Activated T-cell treated with anti-CD3 and anti-CD28 coated beads, Interleukin-2, amount 50 U/mL, for 24 hours (primary cell): Measurements from ENCODE around the gene CST4.
"Not testable (repeated sequence)": the region's sequence is repeated elsewhere in the genome, so short reads cannot be mapped to it uniquely, and the experiment has no call there.

Experiments used
- DNase-seq: peaks from one replicate; pipeline ENCODE4 v3.0.0-alpha.2; 2020
- H3K27ac Mint-ChIP-seq: 2 replicates; pipeline ENCODE4 v1.8.0; 2020; ENCODE audit warnings: mild to moderate bottlenecking, mixed read lengths
- H3K27me3 Mint-ChIP-seq: 2 replicates; pipeline ENCODE4 v1.8.0; 2020; ENCODE audit warnings: mixed read lengths
- H3K36me3 Mint-ChIP-seq: 2 replicates; pipeline ENCODE4 v1.8.0; 2020; ENCODE audit warnings: low read depth, mixed read lengths
- H3K4me1 Mint-ChIP-seq: 2 replicates; pipeline ENCODE4 v1.8.0; 2020; ENCODE audit warnings: low read depth, mixed read lengths
- H3K4me3 Mint-ChIP-seq: 2 replicates; pipeline ENCODE4 v1.8.0; 2020; ENCODE audit warnings: mild to moderate bottlenecking, moderate library complexity, mixed read lengths
- H3K9me3 Mint-ChIP-seq: 2 replicates; pipeline ENCODE4 v1.8.0; 2020; ENCODE audit warnings: mixed read lengths

CST4 gene

DNA sequence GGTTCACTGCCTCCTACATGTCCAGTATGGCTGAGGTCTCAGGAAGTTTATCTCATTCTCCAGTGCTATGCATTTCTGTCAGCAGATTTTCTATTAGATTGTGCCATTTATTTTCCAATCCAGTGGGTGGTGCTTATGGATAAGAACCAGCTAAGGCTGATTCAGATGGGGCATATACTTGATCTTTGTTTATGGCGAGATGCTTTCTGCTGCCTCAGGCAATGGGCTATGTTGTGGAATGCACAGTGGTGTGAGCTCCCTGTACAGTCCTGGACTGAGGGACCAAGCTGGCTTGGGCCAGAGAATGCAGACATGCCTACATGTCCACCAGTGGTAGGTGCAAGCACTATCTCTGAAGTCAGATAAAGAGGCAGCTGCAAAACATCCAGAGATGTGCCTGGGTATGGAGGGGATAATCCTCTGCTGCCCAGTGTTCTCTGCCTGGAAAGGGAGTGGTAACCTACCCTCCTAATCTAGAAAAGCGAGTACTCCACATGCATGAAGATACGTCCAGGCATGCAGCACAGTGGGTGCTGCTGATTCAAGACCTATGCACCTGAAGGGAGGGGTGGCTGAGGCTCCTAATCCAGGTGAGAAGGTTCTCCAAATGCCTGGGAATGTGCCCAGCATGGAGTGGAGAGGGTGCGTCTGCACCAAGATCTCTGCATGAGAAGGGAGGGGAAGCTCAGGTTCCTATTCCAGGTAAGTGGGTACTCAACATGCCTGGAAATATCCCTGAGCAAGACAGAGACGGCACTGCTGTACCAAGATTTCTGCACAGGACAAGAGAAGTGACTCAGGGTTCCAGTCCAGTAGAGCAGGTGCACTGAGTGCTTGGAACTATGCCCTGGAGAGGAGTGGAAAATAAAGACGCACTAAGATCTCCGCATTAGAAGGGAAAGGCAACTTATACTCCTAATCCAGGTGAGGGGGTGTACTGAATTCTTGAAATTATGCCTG is 9.4 kb downstream of the CST4 start:
- H3K4me3 Mint-ChIP-seq, result no peak overlapping the region
- no peaks in the 10 kb centered on the region for H3K36me3 Mint-ChIP-seq
- H3K27ac Mint-ChIP-seq, result no peak overlapping the region
- H3K4me1 Mint-ChIP-seq, result no peaks in the 10 kb centered on the region
- H3K9me3 Mint-ChIP-seq, result no peaks in the 10 kb centered on the region
- H3K27me3 Mint-ChIP-seq, result peaks cover 23% of the 10 kb centered on the region
- no peak for DNase-seq

DNA sequence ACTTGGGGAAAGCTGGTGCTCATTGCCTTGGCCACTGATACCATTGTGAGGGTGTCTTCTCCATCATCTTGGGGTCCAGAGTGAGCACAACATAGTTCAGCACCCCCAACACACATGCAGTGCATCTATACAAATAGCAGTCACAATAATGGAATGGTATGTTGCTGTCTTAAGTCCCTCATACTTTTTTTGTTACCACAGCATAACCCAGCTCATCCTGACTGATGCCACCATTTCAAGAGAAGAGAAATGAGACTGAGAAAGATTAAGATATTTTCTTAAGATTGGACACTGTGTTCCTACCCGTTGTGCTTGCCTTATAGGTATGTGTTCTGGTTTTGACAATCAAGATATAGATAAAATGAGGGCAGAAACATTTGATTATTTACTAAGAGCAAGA is 15.6 kb downstream of the CST4 start:
- no peak overlapping the region for H3K27ac Mint-ChIP-seq
- no peak overlapping the region for H3K4me3 Mint-ChIP-seq
- no peaks in the 10 kb centered on the region for H3K36me3 Mint-ChIP-seq
- no peaks in the 10 kb centered on the region for H3K9me3 Mint-ChIP-seq
- H3K27me3 Mint-ChIP-seq, result no peaks in the 10 kb centered on the region
- H3K4me1 Mint-ChIP-seq, result no peaks in the 10 kb centered on the region
- no peak for DNase-seq

DNA sequence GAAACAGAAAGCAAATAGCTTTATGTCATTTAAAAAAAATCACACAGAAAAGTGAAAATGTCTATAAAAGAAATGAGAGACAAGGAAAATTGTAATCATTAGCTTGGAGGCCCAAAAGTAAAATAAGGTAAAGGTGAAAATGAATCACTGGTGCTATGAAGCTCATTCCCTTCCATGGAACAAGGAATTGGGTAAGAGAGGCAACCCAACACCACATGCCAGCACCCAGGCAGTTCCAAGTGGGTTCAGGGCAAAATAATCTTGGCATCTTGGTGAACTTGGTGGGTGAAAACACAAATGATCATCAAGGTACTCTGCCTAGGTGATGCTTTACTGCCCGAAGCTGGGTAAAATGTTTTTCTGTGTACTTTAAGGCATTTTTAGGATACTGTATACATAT is 16.7 kb downstream of the CST4 start:
- no peak overlapping the region for H3K27ac Mint-ChIP-seq
- no peaks in the 10 kb centered on the region for H3K9me3 Mint-ChIP-seq
- no peak for DNase-seq
- no peak overlapping the region for H3K4me3 Mint-ChIP-seq
- H3K4me1 Mint-ChIP-seq, result no peaks in the 10 kb centered on the region
- no peaks in the 10 kb centered on the region for H3K36me3 Mint-ChIP-seq
- no peaks in the 10 kb centered on the region for H3K27me3 Mint-ChIP-seq

DNA sequence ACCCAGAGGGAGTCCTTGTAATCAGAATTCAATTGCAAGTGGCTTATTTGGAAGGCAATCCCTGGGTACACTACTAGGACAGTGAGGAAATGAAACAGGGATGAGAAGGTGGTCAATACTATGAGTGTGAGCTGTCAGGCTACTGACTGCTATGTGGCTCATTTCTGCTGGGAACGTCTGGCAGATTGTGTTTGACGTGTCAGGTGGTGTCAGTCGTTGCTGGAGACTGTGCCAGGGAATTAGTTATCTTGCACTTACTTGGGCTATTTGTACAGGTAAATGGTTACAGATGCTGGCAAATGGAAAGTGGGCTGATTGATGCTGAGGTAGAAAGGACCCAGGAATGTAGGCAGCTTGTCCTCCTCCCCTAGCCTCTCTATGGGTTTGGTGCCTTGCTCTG is 17.4 kb downstream of the CST4 start:
- no peak for DNase-seq
- no peaks in the 10 kb centered on the region for H3K4me1 Mint-ChIP-seq
- no peak overlapping the region for H3K4me3 Mint-ChIP-seq
- H3K27me3 Mint-ChIP-seq, result no peaks in the 10 kb centered on the region
- no peaks in the 10 kb centered on the region for H3K36me3 Mint-ChIP-seq
- no peak overlapping the region for H3K27ac Mint-ChIP-seq
- H3K9me3 Mint-ChIP-seq, result no peaks in the 10 kb centered on the region

DNA sequence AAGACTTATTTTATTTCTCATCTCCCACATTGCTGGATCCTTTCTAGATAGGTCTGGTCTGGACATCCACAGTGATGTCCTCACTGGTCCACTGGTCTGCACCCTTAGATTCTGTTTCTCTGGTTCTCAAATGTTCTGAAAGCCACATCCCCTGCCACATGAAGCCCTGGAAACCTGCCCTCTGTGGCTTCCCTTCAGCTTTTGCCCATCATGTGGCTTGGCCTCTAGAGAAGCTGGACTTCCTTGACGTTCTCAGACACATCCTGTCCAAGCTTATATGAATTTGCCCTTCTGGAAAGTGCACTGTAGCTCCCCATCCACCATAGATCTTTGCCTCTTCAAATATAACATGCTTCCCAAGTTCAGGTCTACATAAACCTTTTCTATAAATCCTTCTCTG is 18.5 kb downstream of the CST4 start:
- Mint-ChIP-seq H3K27ac (no peak overlapping the region), H3K27me3 (no peaks in the 10 kb centered on the region), H3K36me3 (no peaks in the 10 kb centered on the region), H3K4me1 (no peaks in the 10 kb centered on the region), H3K9me3 (no peaks in the 10 kb centered on the region), H3K4me3 (no peak overlapping the region)
- DNase-seq, result no peak

DNA sequence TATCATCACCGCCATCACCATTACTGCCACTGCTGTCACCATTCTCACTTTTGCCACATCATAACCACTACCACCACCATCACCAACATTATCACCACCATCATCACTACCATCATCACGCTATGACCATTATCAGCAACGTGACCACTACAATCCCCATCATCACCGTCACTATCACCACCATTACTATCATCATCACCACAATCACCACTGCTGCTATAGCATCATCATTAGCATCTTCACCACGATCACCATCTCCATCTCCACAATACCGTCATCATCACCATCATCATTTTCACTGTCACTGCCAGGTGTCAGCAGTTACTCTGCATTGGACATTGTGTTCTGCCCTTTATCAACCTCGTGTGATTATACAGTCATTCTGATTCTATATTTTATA is 19.0 kb downstream of the CST4 start:
- Mint-ChIP-seq H3K9me3 (no peaks in the 10 kb centered on the region), H3K27me3 (no peaks in the 10 kb centered on the region), H3K4me3 (no peak overlapping the region), H3K4me1 (no peaks in the 10 kb centered on the region), H3K36me3 (no peaks in the 10 kb centered on the region), H3K27ac (no peak overlapping the region)
- DNase-seq, result no peak

DNA sequence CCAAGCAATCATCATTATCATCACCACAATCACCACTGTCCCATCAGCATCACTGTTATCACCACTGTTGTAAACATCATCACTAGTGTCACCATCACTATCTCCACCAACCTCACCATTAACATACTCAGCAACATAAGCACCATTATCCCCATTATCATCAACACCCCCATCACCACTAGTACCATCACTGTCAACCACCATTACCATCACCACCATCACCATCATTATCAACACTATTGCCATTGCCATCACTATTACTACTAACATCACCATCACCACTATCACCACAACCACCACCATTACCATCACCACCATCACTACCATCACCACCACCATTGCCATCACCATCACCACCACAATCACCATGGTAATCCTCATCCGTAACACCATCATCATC is 19.5 kb downstream of the CST4 start:
- Mint-ChIP-seq H3K9me3 (no peaks in the 10 kb centered on the region), H3K4me3 (no peak overlapping the region), H3K27me3 (no peaks in the 10 kb centered on the region), H3K4me1 (no peaks in the 10 kb centered on the region), H3K27ac (no peak overlapping the region), H3K36me3 (no peaks in the 10 kb centered on the region)
- DNase-seq, result no peak

DNA sequence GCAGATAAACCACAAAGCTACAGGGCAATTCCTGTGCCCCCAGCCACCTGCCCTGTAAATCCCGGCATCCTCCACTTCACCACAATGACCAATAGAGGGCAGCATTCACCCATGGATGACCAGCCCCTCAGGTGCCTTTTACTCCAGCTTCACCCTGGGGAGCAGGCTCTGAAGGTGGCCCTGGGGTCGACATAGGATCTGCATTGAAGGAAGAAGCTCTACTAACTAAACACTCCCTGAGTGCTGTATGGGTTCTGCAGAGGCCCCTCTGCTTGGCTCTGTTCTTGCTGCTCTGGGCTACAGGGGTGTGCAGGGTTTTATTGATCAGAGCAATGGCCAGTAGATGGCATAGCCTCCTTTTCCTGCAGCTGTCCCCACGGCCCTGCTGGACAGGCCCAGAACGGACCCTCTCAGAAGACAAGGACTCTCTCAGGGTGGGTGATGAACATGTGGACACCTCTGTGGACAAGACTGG is 20.3 kb downstream of the CST4 start:
- no peak overlapping the region for H3K4me3 Mint-ChIP-seq
- peak; percentile 44 for DNase-seq
- no peak overlapping the region for H3K27ac Mint-ChIP-seq
- no peaks in the 10 kb centered on the region for H3K27me3 Mint-ChIP-seq
- no peaks in the 10 kb centered on the region for H3K4me1 Mint-ChIP-seq
- no peaks in the 10 kb centered on the region for H3K9me3 Mint-ChIP-seq
- H3K36me3 Mint-ChIP-seq, result no peaks in the 10 kb centered on the region

DNA sequence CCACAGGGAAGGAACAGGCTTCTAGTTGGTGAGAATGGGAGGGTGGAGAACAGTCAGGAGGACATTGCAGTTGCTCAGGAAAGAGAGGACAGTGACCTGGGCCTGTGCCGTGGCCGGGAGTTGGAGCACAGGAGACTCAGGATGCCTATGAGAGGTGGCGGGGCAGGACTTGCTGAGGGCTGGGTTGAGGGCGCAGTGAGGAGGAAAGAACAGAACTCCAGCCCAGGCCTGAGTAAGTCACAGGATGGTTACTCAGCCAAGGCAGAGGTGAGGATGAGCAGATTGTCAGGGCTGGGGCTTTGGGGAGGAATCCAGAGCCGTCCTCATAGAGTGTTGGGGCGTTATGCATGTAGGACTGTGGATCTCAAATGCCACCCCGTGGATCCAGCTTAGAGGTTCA is 21.2 kb downstream of the CST4 start:
- H3K36me3 Mint-ChIP-seq, result no peaks in the 10 kb centered on the region
- no peaks in the 10 kb centered on the region for H3K4me1 Mint-ChIP-seq
- no peak overlapping the region for H3K27ac Mint-ChIP-seq
- no peak for DNase-seq
- H3K4me3 Mint-ChIP-seq, result no peak overlapping the region
- H3K9me3 Mint-ChIP-seq, result no peaks in the 10 kb centered on the region
- H3K27me3 Mint-ChIP-seq, result no peaks in the 10 kb centered on the region

DNA sequence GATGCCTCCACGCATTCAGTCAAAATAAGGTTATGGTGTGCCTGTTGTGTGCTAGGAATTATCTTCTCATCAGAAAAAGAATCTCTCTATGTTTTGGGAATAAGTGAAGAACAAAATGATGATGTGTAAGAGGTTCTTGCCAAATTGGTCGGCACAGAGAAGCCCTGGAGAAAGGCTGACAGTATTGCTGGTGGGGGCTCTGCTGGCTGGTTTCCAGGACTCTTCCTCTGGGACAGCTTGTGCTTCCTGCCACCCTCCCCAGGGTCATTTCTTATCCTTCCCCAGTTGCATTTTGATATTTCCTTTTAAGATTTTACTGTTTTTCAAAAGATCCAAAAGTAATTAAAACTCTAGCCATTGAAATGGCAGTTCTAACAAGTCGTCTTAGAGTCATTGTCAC is 22.1 kb downstream of the CST4 start:
- H3K4me1 Mint-ChIP-seq, result no peaks in the 10 kb centered on the region
- no peaks in the 10 kb centered on the region for H3K27me3 Mint-ChIP-seq
- no peaks in the 10 kb centered on the region for H3K9me3 Mint-ChIP-seq
- H3K27ac Mint-ChIP-seq, result no peak overlapping the region
- no peak overlapping the region for H3K4me3 Mint-ChIP-seq
- H3K36me3 Mint-ChIP-seq, result no peaks in the 10 kb centered on the region
- DNase-seq, result no peak

DNA sequence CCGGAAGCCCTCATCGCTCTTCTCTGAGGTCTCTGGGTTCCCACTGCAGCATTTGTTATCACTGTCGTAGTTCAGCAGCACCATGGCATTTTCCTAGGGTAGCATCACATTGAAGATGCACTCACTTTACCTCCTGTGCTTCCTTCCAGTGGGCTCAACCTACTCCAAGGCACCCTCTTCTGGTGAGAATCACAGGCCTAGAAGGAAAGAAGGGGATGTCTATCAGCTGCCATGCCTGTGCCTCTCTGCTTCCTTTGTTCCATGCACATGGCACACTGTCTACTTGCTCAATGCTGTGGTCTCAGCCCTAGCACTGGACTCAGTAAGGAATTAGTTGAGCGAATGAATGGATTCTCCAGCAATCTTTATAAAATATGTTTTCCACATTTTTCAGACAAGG is 22.6 kb downstream of the CST4 start:
- Mint-ChIP-seq H3K36me3 (no peaks in the 10 kb centered on the region), H3K27ac (no peak overlapping the region), H3K4me1 (no peaks in the 10 kb centered on the region), H3K4me3 (no peak overlapping the region), H3K9me3 (no peaks in the 10 kb centered on the region), H3K27me3 (no peaks in the 10 kb centered on the region)
- no peak for DNase-seq

DNA sequence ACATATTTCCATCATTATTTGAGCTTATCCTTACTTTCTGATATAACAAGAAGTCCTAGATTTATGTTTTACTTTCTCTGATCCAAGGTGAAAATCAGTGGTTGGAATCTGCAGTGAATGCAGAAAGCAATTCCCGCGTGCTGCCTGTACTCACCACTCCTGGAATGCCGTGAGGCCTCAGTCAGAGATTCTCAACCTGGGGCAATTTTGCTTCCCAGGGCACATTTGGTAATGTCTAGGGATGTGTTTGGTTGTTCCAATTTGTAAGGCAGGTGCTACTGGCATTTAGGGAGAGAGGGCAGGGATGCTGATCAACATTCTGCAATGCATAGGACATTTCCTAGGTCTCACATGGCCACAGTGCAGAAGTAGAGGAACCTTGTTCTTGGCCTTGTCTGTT is 23.9 kb downstream of the CST4 start:
- H3K27ac Mint-ChIP-seq, result no peak overlapping the region
- no peaks in the 10 kb centered on the region for H3K36me3 Mint-ChIP-seq
- DNase-seq, result no peak
- H3K4me1 Mint-ChIP-seq, result no peaks in the 10 kb centered on the region
- H3K27me3 Mint-ChIP-seq, result no peaks in the 10 kb centered on the region
- H3K4me3 Mint-ChIP-seq, result no peak overlapping the region
- no peaks in the 10 kb centered on the region for H3K9me3 Mint-ChIP-seq

DNA sequence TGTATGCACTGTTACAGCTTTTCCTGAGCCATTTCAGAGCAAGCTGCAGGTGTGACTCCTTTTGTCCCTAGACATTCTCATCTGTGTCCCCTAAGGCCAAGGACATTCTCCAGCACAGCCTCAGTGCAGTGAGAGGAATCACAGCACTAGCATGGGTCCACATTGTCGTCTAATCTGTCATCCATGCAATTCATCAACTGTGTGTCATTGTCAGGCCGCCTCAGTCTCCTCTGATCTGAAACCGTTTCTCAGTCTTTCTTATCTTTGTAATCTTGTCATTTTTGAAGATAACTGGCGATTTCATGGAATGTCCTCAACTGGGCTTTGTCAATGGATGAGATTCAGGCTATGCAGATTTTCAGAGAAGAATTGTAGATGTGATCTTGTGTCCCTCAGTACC is 24.8 kb downstream of the CST4 start:
- H3K36me3 Mint-ChIP-seq, H3K27ac Mint-ChIP-seq, H3K4me1 Mint-ChIP-seq, DNase-seq, H3K27me3 Mint-ChIP-seq, H3K4me3 Mint-ChIP-seq, H3K9me3 Mint-ChIP-seq: not testable (repeated sequence)

DNA sequence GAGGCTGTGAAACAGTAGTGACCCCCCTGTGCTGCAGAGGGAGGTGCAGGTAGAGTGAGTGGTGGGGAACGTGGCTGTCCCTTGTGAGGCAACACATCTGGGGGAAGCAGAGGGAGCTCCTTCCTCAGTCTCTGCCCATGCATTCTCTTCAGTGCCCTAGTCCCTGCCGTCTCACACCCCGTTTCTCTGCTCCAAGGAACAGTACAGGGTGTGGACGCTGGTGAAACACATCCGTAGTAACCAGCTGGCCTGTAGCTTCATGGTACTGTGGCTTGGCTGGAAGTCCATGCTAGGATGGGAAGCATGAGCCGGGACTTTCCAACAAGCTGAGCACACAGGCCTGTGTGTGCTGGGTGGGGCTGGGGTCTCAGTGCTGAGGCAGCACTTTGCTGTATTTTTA is 25.7 kb downstream of the CST4 start:
- Mint-ChIP-seq H3K27ac (no peak overlapping the region), H3K4me1 (no peaks in the 10 kb centered on the region), H3K27me3 (no peaks in the 10 kb centered on the region)

DNA sequence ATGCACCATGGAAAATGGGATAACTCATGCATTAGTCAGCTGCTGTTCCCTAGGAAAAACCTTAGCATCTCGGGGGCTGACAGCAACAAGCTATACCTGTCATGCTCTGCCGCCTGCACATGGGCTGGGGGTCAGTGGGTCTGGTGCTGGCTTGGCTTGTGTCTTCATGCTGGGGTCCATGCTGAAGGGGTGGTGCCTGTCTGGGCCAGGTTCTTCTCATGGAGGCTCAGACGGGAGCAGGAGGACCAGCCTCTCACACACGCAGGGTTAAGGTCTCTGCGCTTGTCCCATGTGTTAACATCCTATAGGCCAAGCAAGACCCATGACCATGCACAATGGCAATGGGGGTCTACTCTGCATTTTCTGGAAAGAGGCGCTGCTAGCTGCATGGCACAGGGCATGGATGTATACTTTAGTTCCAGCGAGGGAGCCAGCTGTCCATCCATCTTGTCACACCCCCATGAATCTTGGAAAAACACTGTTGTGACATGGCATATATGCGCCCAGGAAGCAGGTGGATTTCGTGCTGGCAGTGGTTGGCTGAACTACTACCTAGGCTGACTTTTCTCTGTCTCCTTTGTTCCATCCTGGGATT is 26.5 kb downstream of the CST4 start:
- no peak for DNase-seq
- H3K27me3 Mint-ChIP-seq, result no peaks in the 10 kb centered on the region
- no peaks in the 10 kb centered on the region for H3K9me3 Mint-ChIP-seq
- no peak overlapping the region for H3K4me3 Mint-ChIP-seq
- H3K36me3 Mint-ChIP-seq, result no peaks in the 10 kb centered on the region
- H3K27ac Mint-ChIP-seq, result no peak overlapping the region
- no peaks in the 10 kb centered on the region for H3K4me1 Mint-ChIP-seq

More for the DNA sequence above, 25.7 kb downstream of the CST4 start:
- Mint-ChIP-seq H3K4me3 (no peak overlapping the region), H3K9me3 (no peaks in the 10 kb centered on the region), H3K36me3 (no peaks in the 10 kb centered on the region)
- no peak for DNase-seq
